Thymus (tissue), 11 donors: Measurements from ENCODE around the gene CERS4. TPM values are rescaled to one million over a fixed set of nuclear protein-coding genes. Genes with fewer than 3 reads are reported as not detected.
"Not testable (repeated sequence)": the region's sequence is repeated elsewhere in the genome, so short reads cannot be mapped to it uniquely, and the experiment has no call there.

Experiments used
- DNase-seq, 9 donors: peaks; one replicate each; pipeline ENCODE4 v3.0.0-alpha.2; 2013; ENCODE audit warnings: low spot score in 9 of 9, low read depth in 6 of 9, missing footprints in 1 of 9
- H3K27ac ChIP-seq, 2 donors: one replicate each; pipeline ENCODE4 v1.5.1; 2013; ENCODE audit warnings: control low read depth in 1 of 2, low read depth in 1 of 2, low read length in 1 of 2, mild to moderate bottlenecking in 1 of 2, moderate library complexity in 1 of 2
- H3K27me3 ChIP-seq, 2 donors: one replicate each; pipeline ENCODE4 v1.5.1; 2013; ENCODE audit warnings: low read length in 1 of 2; ENCODE audit not compliant: control insufficient read depth in 2 of 2, insufficient read depth in 1 of 2
- H3K36me3 ChIP-seq, 2 donors: one replicate each; pipeline ENCODE4 v1.5.1; 2013; ENCODE audit warnings: low read length in 1 of 2, mild to moderate bottlenecking in 1 of 2, moderate library complexity in 1 of 2; ENCODE audit not compliant: control insufficient read depth in 2 of 2, insufficient read depth in 2 of 2
- H3K4me1 ChIP-seq, 2 donors: one replicate each; pipeline ENCODE4 v1.5.1; 2013; ENCODE audit warnings: low read length in 2 of 2; ENCODE audit not compliant: control insufficient read depth in 2 of 2, insufficient read depth in 2 of 2
- H3K4me3 ChIP-seq, 2 donors: one replicate each; pipeline ENCODE4 v1.5.1; 2013; ENCODE audit warnings: low read length in 2 of 2, control low read depth in 1 of 2, mild to moderate bottlenecking in 1 of 2
- H3K9me3 ChIP-seq, 2 donors: one replicate each; pipeline ENCODE4 v1.5.1; 2013; ENCODE audit warnings: low read length in 1 of 2, mild to moderate bottlenecking in 1 of 2; ENCODE audit not compliant: control insufficient read depth in 2 of 2, insufficient read depth in 1 of 2
- WGBS: extraction: QIAGEN DNeasy Blood & Tissue Kit; methylation state at CpG from one replicate; pipeline ENCODE4 v1.1.7; 2013; 5-methylcytosine and 5-hydroxymethylcytosine counted together
- polyA plus RNA-seq: library from polyadenylated mRNA; stranded (reverse); fragments of 200-250 nt; gene quantifications from one replicate; pipeline ENCODE4 v1.2.3, GENCODE V29; 2013
- total RNA-seq: library from RNA; stranded (reverse); fragments of 120-200 nt; gene quantifications from one replicate; pipeline ENCODE4 v1.2.4, GENCODE V29; 2013
- donor health status: healthy.

The CERS4 gene
- total and polyA plus RNA-seq, 2 donors: 21.7 to 28.5 TPM

DNA sequence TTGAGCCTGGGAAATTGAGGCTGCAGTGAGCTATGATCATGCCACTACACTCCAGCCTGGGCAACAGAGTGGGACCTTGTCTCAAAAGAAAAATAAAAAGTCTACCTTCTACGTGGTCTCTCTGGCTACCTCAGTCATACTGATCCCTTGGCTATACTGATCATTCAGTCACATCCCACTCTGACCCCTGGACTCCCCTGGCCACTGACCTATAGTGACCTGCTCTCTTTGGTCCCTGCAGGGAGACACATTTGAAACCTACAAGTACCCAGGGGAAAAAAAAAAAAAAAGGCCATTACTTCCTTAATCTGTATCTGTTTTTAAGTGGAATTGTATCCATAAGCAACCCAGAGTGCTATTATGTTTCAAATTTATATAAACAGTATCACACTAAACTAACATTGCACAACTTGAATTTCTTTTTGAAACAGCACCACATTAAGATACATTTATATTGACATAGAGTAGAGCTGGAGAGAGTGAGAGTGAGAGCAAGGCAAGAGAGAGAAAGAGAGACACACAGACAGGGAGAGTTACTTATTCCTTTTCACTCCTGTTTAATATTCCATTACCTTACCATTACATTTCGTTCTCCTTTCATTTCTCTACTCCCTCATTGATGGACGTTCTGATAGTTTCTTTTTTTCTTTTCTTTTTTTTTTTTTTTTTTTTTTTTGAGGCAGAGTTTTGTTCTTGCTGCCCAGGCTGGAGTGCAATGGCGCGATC is 23.7 kb upstream of the CERS4 start:
- DNase-seq: no peak
- no peaks in the 10 kb centered on the region for H3K4me1 ChIP-seq
- H3K27ac ChIP-seq: no peak overlapping the region
- no peak overlapping the region for H3K4me3 ChIP-seq
- 96% methylated on average over 5 of the region's 5 CpGs for WGBS
- no peaks in the 10 kb centered on the region for H3K9me3 ChIP-seq
- no peaks in the 10 kb centered on the region for H3K27me3 ChIP-seq
- H3K36me3 ChIP-seq: no peaks in the 10 kb centered on the region

DNA sequence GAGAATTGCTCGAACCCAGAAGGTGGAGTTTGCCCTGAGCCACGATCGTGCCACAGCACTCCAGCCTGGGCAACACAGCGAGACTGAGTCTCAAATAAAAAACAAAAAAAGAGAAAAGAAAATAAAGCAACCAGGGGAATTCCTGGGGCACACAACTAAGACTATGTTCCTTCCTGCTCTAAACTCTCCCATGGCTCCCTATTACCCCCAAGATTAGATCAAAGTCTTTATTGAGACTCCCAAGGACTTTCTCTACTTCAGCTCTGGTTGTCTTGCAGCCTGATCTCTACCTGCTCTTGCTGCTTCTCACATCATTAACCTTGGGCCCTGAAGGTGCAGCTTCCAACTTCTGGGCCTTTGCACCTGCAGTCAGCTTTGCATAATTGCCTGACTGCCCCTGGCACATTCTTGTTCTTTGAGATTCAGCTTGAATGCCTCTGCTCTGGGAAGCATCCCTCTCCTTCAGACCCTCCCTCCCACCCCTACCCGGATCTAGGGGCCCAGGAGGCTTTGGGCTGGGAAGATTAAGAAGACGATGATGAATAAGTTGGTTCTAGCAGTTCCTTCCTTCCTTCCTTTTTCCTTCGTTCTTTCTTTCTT is 16.8 kb upstream of the CERS4 start:
- DNase-seq: no peak
- Histone ChIP-seq H3K27ac (peak overlapping the region in 1 of 2 donors; percentile 43), H3K36me3 (no peaks in the 10 kb centered on the region), H3K4me3 (no peak overlapping the region), H3K9me3 (no peaks in the 10 kb centered on the region), H3K4me1 (peaks cover 25 to 44% of the 10 kb centered on the region in 2 donors), H3K27me3 (no peaks in the 10 kb centered on the region)
- WGBS: 78% methylated on average over 7 of the region's 7 CpGs

DNA sequence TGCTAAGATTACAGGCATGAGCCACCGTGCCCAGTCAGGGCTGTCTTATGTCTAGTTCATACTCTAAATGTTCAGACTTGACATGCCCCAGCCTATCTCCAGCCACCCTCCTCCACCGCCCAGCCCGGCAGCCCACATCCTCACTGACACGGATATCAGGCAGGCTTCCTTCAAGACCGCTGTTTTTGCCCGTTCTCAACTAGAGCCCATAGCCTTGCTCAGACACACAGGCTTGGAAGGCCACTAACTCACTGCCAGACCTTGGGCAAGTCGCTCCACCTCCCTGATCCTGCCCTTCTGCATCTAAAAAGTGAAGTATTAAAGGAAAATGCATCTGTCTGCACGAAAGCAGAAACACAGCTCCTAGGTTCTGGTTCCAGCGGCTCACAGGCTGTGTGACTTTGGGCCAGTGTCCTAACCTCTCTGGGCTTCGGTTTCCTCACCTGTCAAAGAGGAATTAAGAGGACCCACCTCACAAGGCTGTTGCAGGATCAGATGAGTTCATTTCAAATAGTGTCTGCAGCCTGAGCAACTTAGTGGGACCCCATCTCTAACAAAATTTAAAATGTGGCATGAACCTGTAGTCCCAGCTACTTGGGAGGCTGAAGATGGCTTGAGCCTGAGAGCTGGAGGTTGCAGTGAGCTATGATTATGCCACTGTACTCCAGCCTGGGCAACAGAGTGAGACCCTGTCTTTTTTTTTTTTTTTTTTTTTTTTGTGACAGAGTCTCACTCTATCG is 14.5 kb upstream of the CERS4 start:
- H3K27ac ChIP-seq: peak overlapping the region; percentile 93 to 98
- no peaks in the 10 kb centered on the region for H3K9me3 ChIP-seq
- no peaks in the 10 kb centered on the region for H3K36me3 ChIP-seq
- H3K4me1 ChIP-seq: peaks cover 25 to 44% of the 10 kb centered on the region in 2 donors
- H3K27me3 ChIP-seq: no peaks in the 10 kb centered on the region
- 26% methylated on average over 11 of the region's 11 CpGs for WGBS
- peak overlapping the region; percentile 14 to 20 for H3K4me3 ChIP-seq
- DNase-seq: peak in 8 of 9 donors; percentile 26 to 70 (median 39)

DNA sequence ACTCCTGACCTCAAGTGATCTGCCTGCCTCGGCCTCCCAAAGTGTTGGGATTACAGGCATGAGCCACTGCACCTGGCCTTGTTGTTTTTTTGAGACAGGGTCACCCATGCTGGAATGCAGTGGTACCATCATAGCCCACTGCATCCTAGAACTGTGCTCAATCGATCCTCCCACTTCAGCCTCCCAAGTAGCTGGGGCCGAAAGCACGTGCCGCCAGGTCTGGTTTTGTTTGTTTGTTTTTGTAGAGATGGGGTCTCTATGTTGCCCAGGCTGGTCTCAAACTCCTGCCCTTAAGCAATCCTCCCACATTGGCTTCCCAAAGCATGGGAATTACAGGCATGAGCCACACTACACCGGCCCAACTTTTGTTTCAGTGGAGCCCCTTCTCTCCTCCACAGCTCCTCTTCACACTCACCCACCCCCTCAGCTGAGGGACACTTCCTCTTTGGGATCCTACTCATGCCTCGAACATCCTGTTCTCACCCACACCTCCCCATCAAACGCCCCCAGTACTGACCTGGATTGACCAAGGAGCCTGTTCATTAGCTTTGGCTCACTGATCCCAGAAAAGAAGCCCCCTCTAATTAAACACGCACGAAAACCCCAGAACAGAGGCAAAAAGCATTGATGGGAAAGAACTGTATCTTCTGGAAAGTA is 12.8 kb upstream of the CERS4 start:
- peak overlapping the region; percentile 49 to 62 for H3K27ac ChIP-seq
- no peaks in the 10 kb centered on the region for H3K36me3 ChIP-seq
- H3K9me3 ChIP-seq: no peaks in the 10 kb centered on the region
- peak in 1 of 9 donors; percentile 35 for DNase-seq
- H3K4me3 ChIP-seq: no peak overlapping the region
- H3K27me3 ChIP-seq: no peaks in the 10 kb centered on the region
- peaks cover 25 to 44% of the 10 kb centered on the region in 2 donors for H3K4me1 ChIP-seq
- 69% methylated on average over 10 of the region's 10 CpGs for WGBS

DNA sequence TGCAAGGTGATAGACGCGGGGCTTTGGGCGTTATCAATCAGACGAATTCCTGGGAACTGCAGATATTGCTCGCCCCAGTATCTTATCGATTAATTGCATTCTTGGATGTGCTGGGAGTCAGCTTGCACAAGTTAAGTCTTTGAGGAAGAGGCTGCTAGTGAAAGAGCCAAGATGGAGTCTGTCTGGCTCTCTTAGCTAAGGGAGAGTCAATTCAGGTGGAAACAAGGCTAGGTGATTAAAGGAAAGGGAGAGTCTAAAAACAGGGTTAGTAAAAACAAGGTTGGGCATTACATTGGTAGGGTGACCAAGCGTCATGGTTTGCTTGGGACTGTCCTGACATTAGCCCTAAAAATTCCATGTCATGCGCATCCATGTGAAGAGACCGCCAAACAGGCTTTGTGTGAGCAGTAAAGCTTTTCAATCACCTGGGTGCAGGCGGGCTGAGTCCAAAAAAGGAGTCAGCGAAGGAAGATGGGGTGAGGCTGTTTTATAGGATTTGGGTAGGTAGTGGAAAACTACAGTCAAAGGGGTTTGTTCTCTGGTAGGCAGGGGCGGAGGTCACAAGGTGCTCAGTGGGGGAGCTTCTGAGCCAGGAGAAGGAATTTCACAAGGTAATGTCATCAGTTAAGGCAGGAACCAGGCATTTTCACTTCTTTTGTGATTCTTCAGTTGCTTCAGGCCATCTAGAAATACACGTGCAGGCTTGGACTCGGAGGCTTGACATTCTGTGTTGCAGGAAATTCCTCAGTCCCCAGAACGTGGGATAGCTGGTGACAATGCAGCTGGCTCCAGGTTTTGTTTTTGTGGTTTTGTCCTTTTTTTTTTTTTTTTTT is 5.7 kb upstream of the CERS4 start:
- not testable (repeated sequence) for H3K27ac ChIP-seq, H3K9me3 ChIP-seq, H3K27me3 ChIP-seq, H3K4me3 ChIP-seq, DNase-seq, H3K4me1 ChIP-seq, H3K36me3 ChIP-seq
- 79% methylated on average over 15 of the region's 15 CpGs for WGBS

DNA sequence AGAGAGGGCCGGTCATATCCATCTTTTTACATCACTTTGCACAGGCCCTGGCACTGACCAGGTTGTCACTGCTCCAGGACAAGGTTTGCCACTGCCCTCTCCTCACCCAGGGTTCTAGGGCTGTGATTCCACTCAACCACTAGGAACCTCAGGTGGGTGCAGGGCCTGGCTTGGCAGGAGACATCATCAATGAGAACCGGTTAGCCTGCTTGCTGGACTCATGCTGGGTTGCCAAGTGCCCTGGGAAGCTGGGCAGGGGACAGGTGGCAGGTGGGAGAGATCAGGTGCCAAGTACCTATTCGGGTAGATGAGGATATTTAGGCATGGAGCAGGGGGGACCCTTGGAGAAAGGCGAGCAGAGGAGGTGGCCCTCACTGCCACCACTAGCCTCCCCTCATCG is 4.2 kb upstream of the CERS4 start:
- no peak for DNase-seq
- H3K9me3 ChIP-seq: no peaks in the 10 kb centered on the region
- H3K36me3 ChIP-seq: no peaks in the 10 kb centered on the region
- 97% methylated on average over 5 of the region's 5 CpGs for WGBS
- H3K4me3 ChIP-seq: no peak overlapping the region
- no peak overlapping the region for H3K27ac ChIP-seq
- peaks cover 6 to 15% of the 10 kb centered on the region in 2 donors for H3K4me1 ChIP-seq
- H3K27me3 ChIP-seq: peaks cover 0 to 17% of the 10 kb centered on the region in 2 donors

DNA sequence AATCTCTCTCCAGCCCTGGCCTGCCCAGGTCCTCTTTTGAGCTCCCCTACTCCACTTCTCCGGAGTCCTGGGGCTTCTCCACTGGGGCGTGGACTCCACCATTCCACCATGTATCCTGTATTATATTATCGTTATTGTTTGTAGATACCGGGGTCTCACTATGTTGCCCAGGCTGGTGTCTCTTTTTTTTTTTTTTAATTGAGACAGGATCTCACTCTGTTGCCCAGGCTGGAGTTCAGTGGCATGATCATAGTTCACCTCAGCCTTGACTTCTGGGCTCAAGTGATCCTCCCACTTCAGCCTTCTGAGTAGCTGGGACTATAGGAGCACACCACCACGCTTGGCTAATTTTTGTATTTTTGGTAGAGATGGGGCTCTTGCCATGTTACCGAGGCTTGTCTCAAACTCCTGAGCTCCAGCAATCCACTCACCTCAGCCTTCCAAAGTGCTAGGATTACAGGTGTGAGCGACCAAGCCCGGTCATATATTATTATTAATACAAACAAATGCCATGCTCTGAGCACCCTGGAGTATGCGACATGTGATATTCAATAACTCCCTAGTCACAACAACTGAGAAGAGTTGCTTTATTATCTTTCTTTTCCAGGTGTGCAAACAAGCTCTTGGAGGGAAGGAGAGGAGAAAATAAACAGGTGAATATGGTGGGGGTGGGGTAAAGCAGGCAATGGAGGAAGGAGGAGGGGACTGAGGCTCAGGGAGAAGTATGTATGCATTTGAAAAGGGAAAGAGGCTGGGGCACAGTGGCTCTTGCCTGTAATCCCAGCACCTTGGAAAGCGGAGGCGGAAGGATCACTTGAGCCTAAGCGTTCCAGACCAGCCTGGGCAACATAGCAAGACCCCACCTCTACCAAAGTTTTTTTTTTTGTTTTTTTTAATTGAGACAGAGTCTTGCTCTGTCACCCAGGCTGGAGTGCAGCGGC is 2.8 kb upstream of the CERS4 start:
- 96% methylated on average over 13 of the region's 13 CpGs for WGBS
- no peak for DNase-seq
- peaks cover 12 to 27% of the 10 kb centered on the region in 2 donors for H3K4me1 ChIP-seq
- H3K36me3 ChIP-seq: peaks cover 0 to 2% of the 10 kb centered on the region in 2 donors
- H3K27ac ChIP-seq: no peak overlapping the region
- H3K4me3 ChIP-seq: no peak overlapping the region
- no peaks in the 10 kb centered on the region for H3K9me3 ChIP-seq
- peaks cover 0 to 17% of the 10 kb centered on the region in 2 donors for H3K27me3 ChIP-seq

DNA sequence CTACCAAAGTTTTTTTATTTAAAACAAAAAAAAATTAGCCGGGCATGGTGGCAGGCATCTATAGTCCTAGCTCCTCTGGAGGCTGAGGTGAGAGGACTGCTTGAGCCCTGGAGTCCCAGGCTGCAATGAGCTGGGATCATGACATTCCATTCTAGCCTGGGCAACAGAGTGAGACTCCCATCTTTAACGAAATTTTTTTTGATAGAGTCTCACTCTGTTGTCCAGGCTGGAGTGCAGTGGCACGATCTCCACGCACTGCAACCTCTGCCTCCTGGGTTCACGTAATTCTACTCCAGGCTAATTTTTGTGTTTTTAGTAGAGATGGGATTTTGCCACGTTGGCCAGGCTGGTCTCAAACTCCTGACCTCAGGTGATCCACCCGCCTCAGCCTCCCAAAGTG is 1.8 kb upstream of the CERS4 start:
- not testable (repeated sequence) for DNase-seq, H3K9me3 ChIP-seq, H3K4me3 ChIP-seq, H3K36me3 ChIP-seq, H3K27ac ChIP-seq
- 95% methylated on average over 7 of the region's 7 CpGs for WGBS
- H3K27me3 ChIP-seq: peaks cover 0 to 17% of the 10 kb centered on the region in 2 donors
- H3K4me1 ChIP-seq: peaks cover 12 to 27% of the 10 kb centered on the region in 2 donors
